ENCODE data around the gene KANSL1. TPM values are rescaled to one million over a fixed set of nuclear protein-coding genes. Genes with fewer than 3 reads are reported as not detected.

KANSL1 gene
- polyA plus RNA-seq, 1 experiment, result 14.1 TPM

GRCh38 chr17:45992904-45993303 is 200.3 kb downstream of the KANSL1 start:
- Histone ChIP-seq H3K4me3 (ENCODE audit: low read depth, low read length) (no peak overlapping the region), H3K27me3 (ENCODE audit: control insufficient read depth, insufficient read depth, low read length) (no peaks in the 10 kb centered on the region), H3K36me3 (ENCODE audit: control insufficient read depth, insufficient read depth, low read length) (no peaks in the 10 kb centered on the region)
- ChIA-PET POLR2A (no interaction called here), CTCF (interaction anchor here (0.6 to 2.6 kb wide), 2 partner anchors 10 to 407 kb away, joined by 3 to 20 read pairs; no protein-coding TSS in a partner anchor)
- TF ChIP-seq CTCF (IDR thresholded peaks at IDR 0.05; ENCODE audit: insufficient read depth, low read depth, low read length), result no peak
- DNase-seq (ENCODE audit: low read depth), result no peak

GRCh38 chr17:45992175-45992574 is 201.1 kb downstream of the KANSL1 start:
- CTCF ChIA-PET, result interaction anchor here (2.6 kb wide), 1 partner anchor 11 kb away, joined by 20 read pairs; no protein-coding TSS in a partner anchor
- DNase-seq (ENCODE audit: low read depth), result no peak
- H3K27me3 ChIP-seq (ENCODE audit: control insufficient read depth, insufficient read depth, low read length), result no peaks in the 10 kb centered on the region
- H3K4me3 ChIP-seq (ENCODE audit: low read depth, low read length), result no peak overlapping the region
- H3K36me3 ChIP-seq (ENCODE audit: control insufficient read depth, insufficient read depth, low read length), result no peaks in the 10 kb centered on the region
- POLR2A ChIA-PET, result no interaction called here
- no peak for TF ChIP-seq CTCF (IDR thresholded peaks at IDR 0.05; ENCODE audit: insufficient read depth, low read depth, low read length)

- Histone ChIP-seq H3K27me3 (ENCODE audit: control insufficient read depth, insufficient read depth, low read length) (no peaks in the 10 kb centered on the region), H3K36me3 (ENCODE audit: control insufficient read depth, insufficient read depth, low read length) (no peaks in the 10 kb centered on the region), H3K4me3 (ENCODE audit: low read depth, low read length) (no peak overlapping the region)
- TF ChIP-seq CTCF (IDR thresholded peaks at IDR 0.05; ENCODE audit: insufficient read depth, low read depth, low read length), result no peak
- CTCF ChIA-PET, result interaction anchor here (2.6 kb wide), 1 partner anchor 11 kb away, joined by 20 read pairs; no protein-coding TSS in a partner anchor
- POLR2A ChIA-PET, result no interaction called here
- no peak for DNase-seq (ENCODE audit: low read depth)
These were observed 201.9 kb downstream of the KANSL1 start for GRCh38 chr17:45991341-45991740.

GRCh38 chr17:45990886-45991285 is 202.3 kb downstream of the KANSL1 start:
- ChIA-PET CTCF (interaction anchor here (2.6 kb wide), 1 partner anchor 12 kb away, joined by 20 read pairs; no protein-coding TSS in a partner anchor), POLR2A (no interaction called here)
- Histone ChIP-seq H3K4me3 (ENCODE audit: low read depth, low read length) (no peak overlapping the region), H3K27me3 (ENCODE audit: control insufficient read depth, insufficient read depth, low read length) (no peaks in the 10 kb centered on the region), H3K36me3 (ENCODE audit: control insufficient read depth, insufficient read depth, low read length) (no peaks in the 10 kb centered on the region)
- no peak for TF ChIP-seq CTCF (IDR thresholded peaks at IDR 0.05; ENCODE audit: insufficient read depth, low read depth, low read length)
- DNase-seq (ENCODE audit: low read depth), result no peak

- ChIA-PET CTCF (interaction anchor here (1.3 to 1.4 kb wide), 2 partner anchors 8 to 10 kb away, joined by 3 to 4 read pairs; no protein-coding TSS in a partner anchor), POLR2A (no interaction called here)
- Histone ChIP-seq H3K4me3 (ENCODE audit: low read depth, low read length) (no peak overlapping the region), H3K36me3 (ENCODE audit: control insufficient read depth, insufficient read depth, low read length) (no peaks in the 10 kb centered on the region), H3K27me3 (ENCODE audit: control insufficient read depth, insufficient read depth, low read length) (no peaks in the 10 kb centered on the region; the same call in 1 of the 2 replicates)
- TF ChIP-seq CTCF (IDR thresholded peaks at IDR 0.05; ENCODE audit: insufficient read depth, low read depth, low read length), result no peak
- no peak for DNase-seq (ENCODE audit: low read depth)
These were observed 203.5 kb downstream of the KANSL1 start for GRCh38 chr17:45989759-45990158.

Measured in BJ (cell line).